Inflammatory macrophage treated with lipopolysaccharide for 4 hours (primary cell): ENCODE results near the gene PLEKHH1.
A peak's percentile ranks its signal among the peaks of the same experiment; 100 is the strongest.

Experiments used
- DNase-seq: peaks from one replicate; pipeline ENCODE4 v3.0.0-alpha.2; 2020

PLEKHH1 gene

GRCh38 chr14:67569651-67570290 is 36.7 kb downstream of the PLEKHH1 start:
- DNase-seq = no peak

- no peak for DNase-seq
Measured at GRCh38 chr14:67570453-67570852, 37.4 kb downstream of the PLEKHH1 start.

GRCh38 chr14:67571275-67571990 is 38.3 kb downstream of the PLEKHH1 start:
- DNase-seq = peak; percentile 65

GRCh38 chr14:67571991-67572323 is 38.9 kb downstream of the PLEKHH1 start:
- no peak for DNase-seq

- no peak for DNase-seq
Measured at GRCh38 chr14:67572608-67573007, 39.5 kb downstream of the PLEKHH1 start.

- DNase-seq = no peak
Measured at GRCh38 chr14:67573228-67574010, 40.3 kb downstream of the PLEKHH1 start.

- DNase-seq = no peak
Measured at GRCh38 chr14:67574156-67574555, 41.1 kb downstream of the PLEKHH1 start.

GRCh38 chr14:67574806-67575205 is 41.7 kb downstream of the PLEKHH1 start:
- peak; percentile 2 for DNase-seq

GRCh38 chr14:67575684-67576083 is 42.6 kb downstream of the PLEKHH1 start:
- DNase-seq = peak; percentile 73

GRCh38 chr14:67576216-67576955 is 43.3 kb downstream of the PLEKHH1 start:
- no peak for DNase-seq

- DNase-seq = no peak
Measured at GRCh38 chr14:67577181-67577808, 44.2 kb downstream of the PLEKHH1 start.

- no peak for DNase-seq
Measured at GRCh38 chr14:67577909-67578749, 45.0 kb downstream of the PLEKHH1 start.

GRCh38 chr14:67579040-67579439 is 46.0 kb downstream of the PLEKHH1 start:
- no peak for DNase-seq

- DNase-seq = no peak
Measured at GRCh38 chr14:67579636-67580035, 46.5 kb downstream of the PLEKHH1 start.

- no peak for DNase-seq
Measured at GRCh38 chr14:67580336-67581171, 47.5 kb downstream of the PLEKHH1 start.

GRCh38 chr14:67581643-67582042 is 48.6 kb downstream of the PLEKHH1 start:
- DNase-seq = no peak

- no peak for DNase-seq
Measured at GRCh38 chr14:67582061-67582460, 49.0 kb downstream of the PLEKHH1 start.

GRCh38 chr14:67583711-67584644 is 50.9 kb downstream of the PLEKHH1 start:
- DNase-seq = peak; percentile 46

- no peak for DNase-seq
Measured at GRCh38 chr14:67584978-67585377, 51.9 kb downstream of the PLEKHH1 start.

- DNase-seq = peak; percentile 30
Measured at GRCh38 chr14:67586369-67586768, 53.3 kb downstream of the PLEKHH1 start.
